ENCODE measurements around the gene DEDD.
A peak's percentile ranks its signal among the peaks of the same experiment; 100 is the strongest.

Gene DEDD

DNA sequence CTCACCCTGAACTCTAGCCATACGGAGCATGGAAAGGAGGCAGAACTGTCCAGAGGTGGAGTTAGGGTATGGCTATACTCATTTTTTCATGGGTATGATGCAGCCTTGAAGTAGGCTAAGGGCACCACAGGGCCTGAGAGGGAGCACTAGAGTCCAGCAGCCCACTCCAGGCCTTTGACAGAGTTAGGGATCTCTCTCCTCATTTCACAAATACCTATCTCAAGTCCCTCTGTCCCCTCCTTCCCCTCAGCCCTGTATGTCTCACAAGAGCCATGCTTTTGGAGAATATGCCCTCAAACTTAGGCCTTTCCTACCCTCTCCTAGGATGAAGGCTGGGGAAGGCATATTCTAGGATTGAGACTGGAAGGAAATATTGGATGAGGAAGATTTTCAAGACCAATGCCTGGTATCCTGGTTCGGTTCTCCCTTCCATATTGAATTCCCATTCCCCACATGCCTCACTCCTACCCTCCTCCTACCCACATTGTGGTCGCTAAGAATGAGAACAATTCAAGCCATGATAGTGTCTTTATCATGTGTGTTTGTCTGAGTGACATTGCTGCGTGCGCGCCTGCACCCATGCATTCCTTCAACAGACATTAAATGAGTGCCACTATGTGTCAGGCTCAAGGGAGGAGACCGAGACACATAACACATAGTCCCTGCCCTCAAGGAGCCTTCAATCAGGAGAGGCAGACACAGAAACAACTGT is 40.5 kb downstream of the DEDD start:
- TF ChIP-seq, protein P1, sequence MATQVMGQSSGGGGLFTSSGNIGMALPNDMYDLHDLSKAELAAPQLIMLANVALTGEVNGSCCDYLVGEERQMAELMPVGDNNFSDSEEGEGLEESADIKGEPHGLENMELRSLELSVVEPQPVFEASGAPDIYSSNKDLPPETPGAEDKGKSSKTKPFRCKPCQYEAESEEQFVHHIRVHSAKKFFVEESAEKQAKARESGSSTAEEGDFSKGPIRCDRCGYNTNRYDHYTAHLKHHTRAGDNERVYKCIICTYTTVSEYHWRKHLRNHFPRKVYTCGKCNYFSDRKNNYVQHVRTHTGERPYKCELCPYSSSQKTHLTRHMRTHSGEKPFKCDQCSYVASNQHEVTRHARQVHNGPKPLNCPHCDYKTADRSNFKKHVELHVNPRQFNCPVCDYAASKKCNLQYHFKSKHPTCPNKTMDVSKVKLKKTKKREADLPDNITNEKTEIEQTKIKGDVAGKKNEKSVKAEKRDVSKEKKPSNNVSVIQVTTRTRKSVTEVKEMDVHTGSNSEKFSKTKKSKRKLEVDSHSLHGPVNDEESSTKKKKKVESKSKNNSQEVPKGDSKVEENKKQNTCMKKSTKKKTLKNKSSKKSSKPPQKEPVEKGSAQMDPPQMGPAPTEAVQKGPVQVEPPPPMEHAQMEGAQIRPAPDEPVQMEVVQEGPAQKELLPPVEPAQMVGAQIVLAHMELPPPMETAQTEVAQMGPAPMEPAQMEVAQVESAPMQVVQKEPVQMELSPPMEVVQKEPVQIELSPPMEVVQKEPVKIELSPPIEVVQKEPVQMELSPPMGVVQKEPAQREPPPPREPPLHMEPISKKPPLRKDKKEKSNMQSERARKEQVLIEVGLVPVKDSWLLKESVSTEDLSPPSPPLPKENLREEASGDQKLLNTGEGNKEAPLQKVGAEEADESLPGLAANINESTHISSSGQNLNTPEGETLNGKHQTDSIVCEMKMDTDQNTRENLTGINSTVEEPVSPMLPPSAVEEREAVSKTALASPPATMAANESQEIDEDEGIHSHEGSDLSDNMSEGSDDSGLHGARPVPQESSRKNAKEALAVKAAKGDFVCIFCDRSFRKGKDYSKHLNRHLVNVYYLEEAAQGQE (IDR thresholded peaks at IDR 0.05; ENCODE audit: low read depth), result no peak
- no peak for TF ChIP-seq TCF12 (IDR thresholded peaks at IDR 0.05; ENCODE audit: low read depth)
- no peak for TF ChIP-seq TAF1 (IDR thresholded peaks at IDR 0.05; ENCODE audit: low read depth)
- TF ChIP-seq EP300 (IDR thresholded peaks at IDR 0.05; ENCODE audit: borderline replicate concordance), result no peak
- TF ChIP-seq TEAD4 (IDR thresholded peaks at IDR 0.05), result no peak
- no peak for TF ChIP-seq NFIC (IDR thresholded peaks at IDR 0.05)
- TF ChIP-seq EGR1 (IDR thresholded peaks at IDR 0.05), result no peak
- TF ChIP-seq, protein P2, sequence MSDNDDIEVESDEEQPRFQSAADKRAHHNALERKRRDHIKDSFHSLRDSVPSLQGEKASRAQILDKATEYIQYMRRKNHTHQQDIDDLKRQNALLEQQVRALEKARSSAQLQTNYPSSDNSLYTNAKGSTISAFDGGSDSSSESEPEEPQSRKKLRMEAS (IDR thresholded peaks at IDR 0.05), result no peak
- TF ChIP-seq USF1 (IDR thresholded peaks at IDR 0.05), result no peak
- TF ChIP-seq FOXM1 (IDR thresholded peaks at IDR 0.05; ENCODE audit: borderline replicate concordance, low read depth), result no peak
- no peak for TF ChIP-seq RAD21 (IDR thresholded peaks at IDR 0.05; ENCODE audit: low read depth)
- no peak for TF ChIP-seq CEBPB (IDR thresholded peaks at IDR 0.05)
- TF ChIP-seq CREB1 (IDR thresholded peaks at IDR 0.05; ENCODE audit: low read depth), result no peak
- no peak for TF ChIP-seq ZBTB7A (IDR thresholded peaks at IDR 0.05; ENCODE audit: low read depth)
- no peak for TF ChIP-seq YY1 (IDR thresholded peaks at IDR 0.05; ENCODE audit: low read depth)

- TF ChIP-seq TAF1 (IDR thresholded peaks at IDR 0.05; ENCODE audit: low read depth), result no peak
- no peak for TF ChIP-seq EGR1 (IDR thresholded peaks at IDR 0.05)
- TF ChIP-seq YY1 (IDR thresholded peaks at IDR 0.05; ENCODE audit: low read depth), result no peak
These were observed 41.4 kb downstream of the DEDD start for GRCh38 chr1:161091093-161091492.

- TF ChIP-seq YY1 (IDR thresholded peaks at IDR 0.05; ENCODE audit: low read depth) (no peak), NFIC (IDR thresholded peaks at IDR 0.05) (no peak)
These were observed 41.9 kb downstream of the DEDD start for GRCh38 chr1:161090617-161091016.

DNA sequence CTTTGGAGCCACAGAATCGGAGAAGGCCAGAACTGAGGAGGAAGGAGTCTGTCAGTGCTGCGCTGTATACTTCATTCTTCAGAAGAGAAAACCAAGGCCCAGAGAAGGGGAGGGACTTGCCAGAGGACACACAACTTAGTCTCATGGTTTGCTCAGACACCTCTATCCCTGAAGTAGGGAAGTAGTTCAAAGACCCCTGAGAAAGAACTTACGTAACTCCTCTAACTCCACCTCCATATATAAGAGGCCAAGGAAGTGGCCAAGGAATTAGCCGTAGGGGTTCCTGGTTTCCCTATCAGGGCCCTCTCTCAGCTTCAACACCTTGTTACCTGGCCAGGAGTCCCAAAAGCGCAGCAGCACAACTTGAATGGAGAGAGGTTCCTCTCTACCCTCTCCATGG is 42.5 kb downstream of the DEDD start:
- TF ChIP-seq CREB1 (IDR thresholded peaks at IDR 0.05; ENCODE audit: low read depth) (no peak), CEBPB (IDR thresholded peaks at IDR 0.05) (no peak), TEAD4 (IDR thresholded peaks at IDR 0.05) (no peak), USF1 (IDR thresholded peaks at IDR 0.05) (no peak), ZBTB7A (IDR thresholded peaks at IDR 0.05; ENCODE audit: low read depth) (no peak), EGR1 (IDR thresholded peaks at IDR 0.05) (no peak), YY1 (IDR thresholded peaks at IDR 0.05; ENCODE audit: low read depth) (no peak)

GRCh38 chr1:161089251-161089924 is 43.1 kb downstream of the DEDD start, which contains the start of gene NECTIN4:
Gene NECTIN4, minus strand, starts transcription at chr1:161089558. Its CDS starts 262 bp downstream, at chr1:161089296.
- TF ChIP-seq TEAD4 (IDR thresholded peaks at IDR 0.05), result 0 out of 2 replicates have a peak, but pooled peaks have one; percentile 40
- TF ChIP-seq YY1 (IDR thresholded peaks at IDR 0.05; ENCODE audit: low read depth), result 0 out of 2 replicates have a peak, but pooled peaks have one; percentile 46
- peak; percentile 82 for TF ChIP-seq TCF12 (IDR thresholded peaks at IDR 0.05; ENCODE audit: low read depth)
- TF ChIP-seq NFIC (IDR thresholded peaks at IDR 0.05), result peak; percentile 80
- no peak for TF ChIP-seq FOXM1 (IDR thresholded peaks at IDR 0.05; ENCODE audit: borderline replicate concordance, low read depth)
- TF ChIP-seq, protein P2 (IDR thresholded peaks at IDR 0.05), result peak; percentile 94
- peak; percentile 46 for TF ChIP-seq USF1 (IDR thresholded peaks at IDR 0.05)
- TF ChIP-seq CEBPB (IDR thresholded peaks at IDR 0.05), result no peak
- TF ChIP-seq EGR1 (IDR thresholded peaks at IDR 0.05), result peak; percentile 60; the same call in 1 of the 2 replicates
- peak; percentile 67; the same call in 1 of the 2 replicates for TF ChIP-seq EP300 (IDR thresholded peaks at IDR 0.05; ENCODE audit: borderline replicate concordance)

DNA sequence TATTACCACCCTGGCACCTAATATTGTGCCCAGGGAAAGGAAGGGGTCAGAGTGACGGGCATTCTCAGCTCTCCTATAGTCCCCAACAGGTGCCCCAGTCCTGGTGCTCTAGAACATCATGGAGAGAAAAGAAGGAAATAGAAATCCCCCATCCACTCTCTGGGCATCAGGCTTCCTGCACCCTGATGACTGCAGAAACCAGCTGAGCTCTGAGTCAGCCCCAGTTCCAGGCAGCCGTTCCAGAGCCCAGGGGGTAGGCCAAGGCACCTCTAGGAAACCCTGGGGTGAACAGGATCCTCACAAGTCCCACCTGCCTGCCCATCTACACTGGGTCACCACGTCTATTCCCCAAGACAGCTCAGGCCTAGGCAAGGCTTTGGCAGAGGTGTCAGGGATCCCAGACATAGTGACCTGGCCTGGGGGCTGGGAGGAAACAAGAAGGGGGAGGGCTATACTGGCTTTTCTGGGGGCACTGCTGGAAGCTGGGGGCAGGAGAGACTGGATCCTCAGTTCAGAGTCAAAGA is 43.8 kb downstream of the DEDD start:
- TF ChIP-seq TAF1 (IDR thresholded peaks at IDR 0.05; ENCODE audit: low read depth), result no peak
- no peak for TF ChIP-seq TEAD4 (IDR thresholded peaks at IDR 0.05)
- TF ChIP-seq EP300 (IDR thresholded peaks at IDR 0.05; ENCODE audit: borderline replicate concordance), result no peak
- TF ChIP-seq, protein P2 (IDR thresholded peaks at IDR 0.05), result no peak
- no peak for TF ChIP-seq YY1 (IDR thresholded peaks at IDR 0.05; ENCODE audit: low read depth)

GRCh38 chr1:161086457-161086856 is 46.0 kb downstream of the DEDD start:
- TF ChIP-seq YY1 (IDR thresholded peaks at IDR 0.05; ENCODE audit: low read depth) (no peak), FOXM1 (IDR thresholded peaks at IDR 0.05; ENCODE audit: borderline replicate concordance, low read depth) (no peak), TAF1 (IDR thresholded peaks at IDR 0.05; ENCODE audit: low read depth) (no peak), CEBPB (IDR thresholded peaks at IDR 0.05) (no peak), CREB1 (IDR thresholded peaks at IDR 0.05; ENCODE audit: low read depth) (no peak), TEAD4 (IDR thresholded peaks at IDR 0.05) (no peak)
- TF ChIP-seq, protein P1 (IDR thresholded peaks at IDR 0.05; ENCODE audit: low read depth), result no peak

Measured in Ishikawa (cell line).